Mucosa of rectum (tissue), 2 donors: ENCODE measurements around the gene LRCH1.
"Not testable (repeated sequence)": the region's sequence is repeated elsewhere in the genome, so short reads cannot be mapped to it uniquely, and the experiment has no call there.

ENCODE experiments used
- H3K27ac ChIP-seq, 2 donors: one replicate each; pipeline ENCODE4 v1.7.0; 2013; ENCODE audit warnings: inconsistent platforms in 2 of 2, low read depth in 2 of 2, low read length in 2 of 2
- H3K27me3 ChIP-seq, 2 donors: one replicate each; pipeline ENCODE4 v1.7.0; 2013; ENCODE audit warnings: low read length in 2 of 2; ENCODE audit not compliant: control insufficient read depth in 2 of 2, insufficient read depth in 2 of 2
- H3K36me3 ChIP-seq, 2 donors: one replicate each; pipeline ENCODE4 v1.7.0; 2013; ENCODE audit warnings: low read length in 2 of 2; ENCODE audit not compliant: control insufficient read depth in 2 of 2, insufficient read depth in 2 of 2
- H3K4me1 ChIP-seq, 2 donors: one replicate each; pipeline ENCODE4 v1.7.0; 2013; ENCODE audit warnings: low read length in 2 of 2, mild to moderate bottlenecking in 1 of 2; ENCODE audit not compliant: control insufficient read depth in 2 of 2, insufficient read depth in 2 of 2
- H3K4me3 ChIP-seq, 2 donors: one replicate each; pipeline ENCODE4 v1.7.0; 2013; ENCODE audit warnings: low read length in 2 of 2
- H3K9ac ChIP-seq, 2 donors: one replicate each; pipeline ENCODE4 v1.7.0; 2013; ENCODE audit warnings: low read length in 2 of 2, low read depth in 1 of 2, mild to moderate bottlenecking in 1 of 2
- H3K9me3 ChIP-seq, 2 donors: one replicate each; pipeline ENCODE4 v1.7.0; 2013; ENCODE audit warnings: low read length in 2 of 2; ENCODE audit not compliant: control insufficient read depth in 2 of 2
- donor health status: healthy.
- donor health status: Normal muscosa, but diverticular disease.

LRCH1 gene

GRCh38 chr13:46756977-46757376, 204.0 kb downstream of the LRCH1 start:
- Histone ChIP-seq H3K36me3 (no peaks in the 10 kb centered on the region), H3K9me3 (no peaks in the 10 kb centered on the region), H3K27me3 (no peaks in the 10 kb centered on the region), H3K4me3 (no peak overlapping the region), H3K9ac (no peak overlapping the region), H3K27ac (peak overlapping the region in 1 of 2 donors; percentile 11), H3K4me1 (peaks cover 22 to 41% of the 10 kb centered on the region in 2 donors)

- H3K4me1 ChIP-seq = peaks cover 22 to 38% of the 10 kb centered on the region in 2 donors
- no peak overlapping the region for H3K27ac ChIP-seq
- no peak overlapping the region for H3K9ac ChIP-seq
Observed at GRCh38 chr13:46757640-46758039, 204.7 kb downstream of the LRCH1 start.

GRCh38 chr13:46759846-46760245, 206.9 kb downstream of the LRCH1 start:
- Histone ChIP-seq H3K27me3 (no peaks in the 10 kb centered on the region), H3K4me1 (peaks cover 22 to 38% of the 10 kb centered on the region in 2 donors), H3K4me3 (no peak overlapping the region), H3K36me3 (no peaks in the 10 kb centered on the region), H3K27ac (peak overlapping the region; percentile 62 to 84), H3K9me3 (no peaks in the 10 kb centered on the region), H3K9ac (no peak overlapping the region)

More at GRCh38 chr13:46757640-46758039, 204.7 kb downstream of the LRCH1 start:
- Histone ChIP-seq H3K27me3 (no peaks in the 10 kb centered on the region), H3K4me3 (no peak overlapping the region), H3K9me3 (no peaks in the 10 kb centered on the region), H3K36me3 (no peaks in the 10 kb centered on the region)

- no peak overlapping the region for H3K9ac ChIP-seq
- no peaks in the 10 kb centered on the region for H3K9me3 ChIP-seq
- no peak overlapping the region for H3K27ac ChIP-seq
- H3K36me3 ChIP-seq = no peaks in the 10 kb centered on the region
- no peaks in the 10 kb centered on the region for H3K27me3 ChIP-seq
- no peak overlapping the region for H3K4me3 ChIP-seq
- H3K4me1 ChIP-seq = peaks cover 22 to 38% of the 10 kb centered on the region in 2 donors
Observed at GRCh38 chr13:46761174-46761573, 208.2 kb downstream of the LRCH1 start.

- no peak overlapping the region for H3K27ac ChIP-seq
- H3K36me3 ChIP-seq = no peaks in the 10 kb centered on the region
- H3K27me3 ChIP-seq = no peaks in the 10 kb centered on the region
- no peak overlapping the region for H3K9ac ChIP-seq
- no peak overlapping the region for H3K4me3 ChIP-seq
- H3K9me3 ChIP-seq = no peaks in the 10 kb centered on the region
- peaks cover 22 to 34% of the 10 kb centered on the region in 2 donors for H3K4me1 ChIP-seq
Observed at GRCh38 chr13:46761866-46762265, 208.9 kb downstream of the LRCH1 start.

- H3K27ac ChIP-seq, H3K4me1 ChIP-seq, H3K27me3 ChIP-seq, H3K4me3 ChIP-seq, H3K9me3 ChIP-seq, H3K9ac ChIP-seq: not testable (repeated sequence)
- H3K36me3 ChIP-seq = peaks cover 21 to 33% of the 10 kb centered on the region in 2 donors
Observed at GRCh38 chr13:46769925-46770324, 217.0 kb downstream of the LRCH1 start.

GRCh38 chr13:46771693-46772092, 218.7 kb downstream of the LRCH1 start:
- Histone ChIP-seq H3K27me3 (no peaks in the 10 kb centered on the region), H3K36me3 (peaks cover 21 to 45% of the 10 kb centered on the region in 2 donors), H3K9ac (no peak overlapping the region), H3K4me3 (no peak overlapping the region), H3K4me1 (peaks cover 2 to 5% of the 10 kb centered on the region in 2 donors), H3K27ac (no peak overlapping the region), H3K9me3 (no peaks in the 10 kb centered on the region)

GRCh38 chr13:46773541-46773940, 220.6 kb downstream of the LRCH1 start:
- Histone ChIP-seq H3K4me3 (no peak overlapping the region), H3K9ac (no peak overlapping the region), H3K4me1 (peaks cover 2 to 5% of the 10 kb centered on the region in 2 donors), H3K9me3 (no peaks in the 10 kb centered on the region), H3K36me3 (peaks cover 26 to 59% of the 10 kb centered on the region in 2 donors), H3K27me3 (no peaks in the 10 kb centered on the region), H3K27ac (no peak overlapping the region)

GRCh38 chr13:46775385-46776107, 222.6 kb downstream of the LRCH1 start:
- no peaks in the 10 kb centered on the region for H3K27me3 ChIP-seq
- no peak overlapping the region for H3K9ac ChIP-seq
- peaks cover 25 to 58% of the 10 kb centered on the region in 2 donors for H3K36me3 ChIP-seq
- no peak overlapping the region for H3K4me3 ChIP-seq
- H3K27ac ChIP-seq = no peak overlapping the region
- H3K9me3 ChIP-seq = no peaks in the 10 kb centered on the region
- H3K4me1 ChIP-seq = peaks cover 2 to 5% of the 10 kb centered on the region in 2 donors

GRCh38 chr13:46778095-46778494, 225.1 kb downstream of the LRCH1 start:
- Histone ChIP-seq H3K9me3 (no peaks in the 10 kb centered on the region), H3K27ac (no peak overlapping the region), H3K27me3 (no peaks in the 10 kb centered on the region), H3K36me3 (peaks cover 19 to 53% of the 10 kb centered on the region in 2 donors), H3K9ac (no peak overlapping the region), H3K4me3 (no peak overlapping the region), H3K4me1 (peaks cover 2 to 5% of the 10 kb centered on the region in 2 donors)
